ENCODE data around the gene NT5C3B. TPM values are rescaled to one million over a fixed set of nuclear protein-coding genes. Genes with fewer than 3 reads are reported as not detected.

Gene NT5C3B
- total RNA-seq, 2 donors from 2014 or later, result 62.1 to 69.7 TPM

DNA sequence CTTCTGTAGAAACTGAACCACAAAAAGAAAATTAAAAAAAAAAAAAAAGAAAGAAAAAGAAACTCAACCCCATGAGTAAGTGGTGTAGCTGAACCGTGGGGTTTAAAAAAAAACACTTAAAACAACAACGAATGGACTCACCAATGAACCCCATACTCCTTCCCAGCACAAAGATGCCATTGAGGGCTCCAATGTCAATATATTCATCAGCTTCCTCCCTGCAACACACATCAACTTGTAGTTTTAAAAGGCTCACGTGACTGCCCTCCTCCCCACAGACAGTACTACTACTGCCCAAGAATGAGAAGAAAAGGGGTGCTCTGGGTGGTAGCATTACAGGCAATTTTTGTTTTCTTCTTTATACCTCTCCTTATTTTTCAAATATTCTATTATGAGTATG, 32.5 kb upstream of the NT5C3B start:
- no peak for ATAC-seq (ENCODE audit: insufficient number of reproducible peaks, low FRiP score, low read depth)
- Histone ChIP-seq H3K4me3 (no peak overlapping the region), H3K36me3 (peaks cover 37% of the 10 kb centered on the region), H3K4me1 (ENCODE audit: control insufficient read depth in 1 of 2, low read depth in 2 of 2) (peaks cover 7 to 16% of the 10 kb centered on the region in 2 donors), H3K27ac (no peak overlapping the region), H3K27me3 (replicated peaks; ENCODE audit: insufficient read depth) (no peaks in the 10 kb centered on the region), H3K9me3 (no peaks in the 10 kb centered on the region)
- DNase-seq (ENCODE audit: low spot score), result no peak
- TF ChIP-seq, protein P1, sequence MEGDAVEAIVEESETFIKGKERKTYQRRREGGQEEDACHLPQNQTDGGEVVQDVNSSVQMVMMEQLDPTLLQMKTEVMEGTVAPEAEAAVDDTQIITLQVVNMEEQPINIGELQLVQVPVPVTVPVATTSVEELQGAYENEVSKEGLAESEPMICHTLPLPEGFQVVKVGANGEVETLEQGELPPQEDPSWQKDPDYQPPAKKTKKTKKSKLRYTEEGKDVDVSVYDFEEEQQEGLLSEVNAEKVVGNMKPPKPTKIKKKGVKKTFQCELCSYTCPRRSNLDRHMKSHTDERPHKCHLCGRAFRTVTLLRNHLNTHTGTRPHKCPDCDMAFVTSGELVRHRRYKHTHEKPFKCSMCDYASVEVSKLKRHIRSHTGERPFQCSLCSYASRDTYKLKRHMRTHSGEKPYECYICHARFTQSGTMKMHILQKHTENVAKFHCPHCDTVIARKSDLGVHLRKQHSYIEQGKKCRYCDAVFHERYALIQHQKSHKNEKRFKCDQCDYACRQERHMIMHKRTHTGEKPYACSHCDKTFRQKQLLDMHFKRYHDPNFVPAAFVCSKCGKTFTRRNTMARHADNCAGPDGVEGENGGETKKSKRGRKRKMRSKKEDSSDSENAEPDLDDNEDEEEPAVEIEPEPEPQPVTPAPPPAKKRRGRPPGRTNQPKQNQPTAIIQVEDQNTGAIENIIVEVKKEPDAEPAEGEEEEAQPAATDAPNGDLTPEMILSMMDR (IDR thresholded peaks at IDR 0.05), result no peak

DNA sequence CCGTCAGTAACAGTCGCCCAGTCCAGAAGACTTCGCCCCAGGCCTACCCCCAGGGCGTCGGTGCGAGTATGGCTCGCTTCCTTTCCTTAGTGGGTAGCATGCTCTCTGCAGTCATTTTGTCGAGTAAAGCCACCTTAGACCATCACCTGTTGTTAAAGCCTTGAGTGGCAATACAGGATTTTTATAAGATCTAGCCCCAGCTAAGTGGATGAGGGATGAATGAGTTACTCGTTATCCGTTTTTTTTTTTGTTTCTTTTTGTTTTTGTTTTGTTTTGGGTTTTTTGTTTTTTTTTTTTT, 29.5 kb upstream of the NT5C3B start:
- Histone ChIP-seq H3K9me3 (no peaks in the 10 kb centered on the region), H3K27ac (peak overlapping the region in 1 of 2 donors; percentile 85), H3K27me3 (replicated peaks; ENCODE audit: insufficient read depth) (no peaks in the 10 kb centered on the region), H3K4me1 (ENCODE audit: control insufficient read depth in 1 of 2, low read depth in 2 of 2) (peaks cover 18 to 27% of the 10 kb centered on the region in 2 donors), H3K4me3 (peak overlapping the region; percentile 90), H3K36me3 (peaks cover 11% of the 10 kb centered on the region)
- ATAC-seq (ENCODE audit: insufficient number of reproducible peaks, low FRiP score, low read depth) (peak; percentile 24), DNase-seq (ENCODE audit: low spot score) (no peak)
- TF ChIP-seq, protein P1 (IDR thresholded peaks at IDR 0.05), result no peak

- TF ChIP-seq, protein P1 (IDR thresholded peaks at IDR 0.05), result peak; percentile 13
- DNase-seq (ENCODE audit: low spot score) (peak; percentile 38), ATAC-seq (ENCODE audit: insufficient number of reproducible peaks, low FRiP score, low read depth) (peak; percentile 66)
- H3K27me3 ChIP-seq (replicated peaks; ENCODE audit: insufficient read depth), result no peaks in the 10 kb centered on the region
- peak within 1 kb of the TSS; percentile 90 for H3K4me3 ChIP-seq
- peak within 1 kb of the TSS; percentile 85 to 89 for H3K27ac ChIP-seq
- H3K36me3 ChIP-seq, result peaks cover 11% of the 10 kb centered on the region
- H3K9me3 ChIP-seq, result no peaks in the 10 kb centered on the region
- peaks cover 18 to 27% of the 10 kb centered on the region in 2 donors for H3K4me1 ChIP-seq (ENCODE audit: control insufficient read depth in 1 of 2, low read depth in 2 of 2)
Observed at GRCh38 chr17:41864836-41865595, 29.0 kb upstream of the NT5C3B start, which contains the start of gene KLHL11. Gene KLHL11 (minus strand): TSS chr17:41865423. CDS start chr17:41865370, 53 bp downstream.

DNA sequence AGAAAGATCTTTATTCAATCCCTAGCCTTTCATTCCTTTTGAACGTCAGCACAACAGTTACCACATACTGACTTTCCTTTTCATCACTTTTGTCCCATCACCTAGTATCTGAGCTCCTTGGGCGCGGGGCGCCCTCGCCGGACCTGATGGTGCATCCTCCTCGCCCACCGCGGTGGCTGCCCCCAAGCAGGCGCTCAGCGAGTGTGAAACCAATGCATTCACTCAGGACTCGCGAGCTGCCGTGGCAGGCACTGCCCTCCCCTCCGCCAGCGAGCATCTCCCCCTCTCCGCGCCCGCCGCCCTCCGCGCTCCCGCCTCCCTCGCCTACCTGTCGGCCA, 28.4 kb upstream of the NT5C3B start:
- ATAC-seq (ENCODE audit: insufficient number of reproducible peaks, low FRiP score, low read depth) (no peak), DNase-seq (ENCODE audit: low spot score) (no peak)
- TF ChIP-seq, protein P1 (IDR thresholded peaks at IDR 0.05), result no peak
- Histone ChIP-seq H3K27me3 (replicated peaks; ENCODE audit: insufficient read depth) (no peaks in the 10 kb centered on the region), H3K36me3 (peaks cover 8% of the 10 kb centered on the region), H3K4me1 (ENCODE audit: control insufficient read depth in 1 of 2, low read depth in 2 of 2) (peaks cover 18 to 27% of the 10 kb centered on the region in 2 donors), H3K27ac (peak overlapping the region; percentile 85 to 89), H3K9me3 (no peaks in the 10 kb centered on the region), H3K4me3 (peak overlapping the region; percentile 90)

DNA sequence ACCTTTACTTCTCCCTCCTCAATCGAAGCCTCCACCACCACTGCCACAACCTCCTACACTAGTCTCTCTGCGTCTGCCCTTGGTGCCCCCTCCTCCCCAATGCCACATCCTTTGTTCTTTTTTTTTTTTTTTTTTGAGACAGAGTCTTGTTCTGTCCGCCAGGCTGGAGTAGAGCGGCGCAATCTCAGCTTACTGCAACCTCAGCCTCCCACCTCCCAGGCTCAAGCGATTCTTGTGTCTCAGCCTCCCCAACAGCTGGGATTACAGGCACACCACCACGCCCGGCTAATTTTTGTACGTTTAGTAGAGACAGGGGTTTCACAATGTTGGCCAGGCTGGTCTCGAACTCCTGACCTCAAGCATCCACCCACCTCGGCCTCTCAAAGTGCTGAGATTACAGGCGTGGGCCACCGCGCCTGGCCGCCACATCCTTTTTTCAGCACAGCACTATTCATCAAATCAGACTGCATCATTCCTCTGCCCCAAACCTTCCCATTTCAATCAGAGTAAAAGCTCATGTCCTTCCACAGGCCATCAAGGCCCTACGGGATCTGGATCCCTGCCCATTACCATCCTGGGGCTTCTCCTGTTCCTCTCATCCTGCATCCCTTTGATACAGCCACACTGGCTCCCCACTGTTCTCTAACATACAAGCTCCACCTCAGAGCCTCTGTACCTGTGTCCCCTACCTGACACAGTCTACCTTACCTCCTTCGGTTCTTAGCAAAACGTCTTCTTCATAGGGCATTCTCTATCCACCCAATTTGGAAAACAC, 27.2 kb upstream of the NT5C3B start:
- H3K27ac ChIP-seq, result no peak overlapping the region
- H3K4me1 ChIP-seq (ENCODE audit: control insufficient read depth in 1 of 2, low read depth in 2 of 2), result peaks cover 18 to 27% of the 10 kb centered on the region in 2 donors
- H3K9me3 ChIP-seq, result no peaks in the 10 kb centered on the region
- H3K4me3 ChIP-seq, result peak overlapping the region; percentile 90
- peaks cover 4% of the 10 kb centered on the region for H3K36me3 ChIP-seq
- TF ChIP-seq, protein P1 (IDR thresholded peaks at IDR 0.05), result no peak
- no peaks in the 10 kb centered on the region for H3K27me3 ChIP-seq (replicated peaks; ENCODE audit: insufficient read depth)
- ATAC-seq (ENCODE audit: insufficient number of reproducible peaks, low FRiP score, low read depth) (no peak), DNase-seq (ENCODE audit: low spot score) (no peak)
